Fibroblast of lung (primary cell): Measurements from ENCODE around the gene HIPK4. TPM values are rescaled to one million over a fixed set of nuclear protein-coding genes. Genes with fewer than 3 reads are reported as not detected.

Experiments used
- DNase-seq, 2 donors: peaks; one replicate each; pipeline versions ENCODE4 v3.0.0 to v3.0.0-alpha.2; 2010; ENCODE audit warnings: low read depth in 2 of 2
- H2AFZ ChIP-seq: 2 replicates; pipeline ENCODE4 v1.5.1; 2012; ENCODE audit warnings: low read length, control low read depth, inconsistent platforms
- H3K27ac ChIP-seq: 2 replicates; pipeline ENCODE4 v1.5.1; 2011; ENCODE audit warnings: low read length, control low read depth; ENCODE audit not compliant: insufficient read depth
- H3K27me3 ChIP-seq: 2 replicates; pipeline ENCODE4 v1.5.1; 2011; ENCODE audit warnings: mild to moderate bottlenecking, low read length; ENCODE audit not compliant: control insufficient read depth, insufficient read depth
- H3K36me3 ChIP-seq: 2 replicates; pipeline ENCODE4 v1.5.1; 2011; ENCODE audit warnings: low read length; ENCODE audit not compliant: control insufficient read depth, insufficient read depth
- H3K4me1 ChIP-seq: 2 replicates; pipeline ENCODE4 v1.5.1; 2011; ENCODE audit warnings: low read length; ENCODE audit not compliant: control insufficient read depth, insufficient read depth; ENCODE audit errors: extremely low read depth
- H3K4me2 ChIP-seq: 2 replicates; pipeline ENCODE4 v1.5.1; 2011; ENCODE audit warnings: low read length, control low read depth; ENCODE audit not compliant: insufficient read depth; ENCODE audit errors: extremely low read depth
- H3K4me3 ChIP-seq, 4 experiments: fragments of 200-600 bp in 1 of 4; sonication (generic) in 1 of 4; replicated peaks in 1 of 4; 2 replicates each; pipeline ENCODE4 v1.5.1; 2011 to 2016; ENCODE audit warnings: low read length in 4 of 4, low read depth in 3 of 4, mild to moderate bottlenecking in 3 of 4, control low read depth in 2 of 4, inconsistent platforms in 1 of 4, mixed read lengths in 1 of 4; ENCODE audit not compliant: insufficient read depth in 1 of 4; ENCODE audit errors: control extremely low read depth in 1 of 4
- H3K79me2 ChIP-seq: 2 replicates; pipeline ENCODE4 v1.5.1; 2012; ENCODE audit warnings: mild to moderate bottlenecking, low read length, inconsistent platforms; ENCODE audit not compliant: control insufficient read depth, insufficient read depth
- H3K9ac ChIP-seq: 2 replicates; pipeline ENCODE4 v1.5.1; 2011; ENCODE audit warnings: mild to moderate bottlenecking, low read length, control low read depth; ENCODE audit not compliant: insufficient read depth
- H3K9me3 ChIP-seq: 2 replicates; pipeline ENCODE4 v1.5.1; 2012; ENCODE audit warnings: low read depth, low read length; ENCODE audit not compliant: control insufficient read depth, insufficient read depth
- H4K20me1 ChIP-seq: 2 replicates; pipeline ENCODE4 v1.5.1; 2011; ENCODE audit warnings: low read length; ENCODE audit not compliant: control insufficient read depth, insufficient read depth; ENCODE audit errors: extremely low read depth
- CTCF ChIP-seq, 2 donors: IDR thresholded peaks in 1 of 2; conservative IDR thresholded peaks in 1 of 2; 1 replicate in 1 of 2; 2 replicates in 1 of 2; pipeline ENCODE4 v1.5.1; 2011 to 2012; ENCODE audit warnings: low read length in 2 of 2, control low read depth in 1 of 2, inconsistent platforms in 1 of 2, low read depth in 1 of 2, mild to moderate bottlenecking in 1 of 2
- EZH2 ChIP-seq: IDR thresholded peaks from 2 replicates; pipeline ENCODE4 v1.5.1; 2012; ENCODE audit warnings: low read length, control low read depth, mild to moderate bottlenecking; ENCODE audit errors: missing control alignments
- polyA plus RNA-seq, 2 donors: library from polyadenylated mRNA; depleted of rRNA in 1 of 2; stranded (reverse) in 1 of 2; unstranded in 1 of 2; fragments of >200 nt; gene quantifications; 2 replicates each; pipeline ENCODE4 v1.2.1, GENCODE V29; 2011 to 2012; ENCODE audit warnings: missing spikeins in 1 of 2
- total RNA-seq: library from RNA; depleted of rRNA; stranded (reverse); fragments of >200 nt; gene quantifications from 2 replicates; pipeline ENCODE4 v1.2.1, GENCODE V29; 2014

HIPK4 gene
- total and polyA plus RNA-seq, 2 donors (not counting 1 experiment from before 2014, with no cell fraction given): 0.05 to 0.17 TPM

- Histone ChIP-seq H3K9me3 (no peaks in the 10 kb centered on the region), H3K27me3 (no peaks in the 10 kb centered on the region), H3K36me3 (peaks cover 9% of the 10 kb centered on the region), H3K4me1 (no peaks in the 10 kb centered on the region), H3K4me2 (no peak overlapping the region), H3K79me2 (no peaks in the 10 kb centered on the region), H2AFZ (no peak overlapping the region), H3K27ac (no peak overlapping the region), H4K20me1 (no peaks in the 10 kb centered on the region), H3K4me3 (no peak overlapping the region), H3K9ac (no peak overlapping the region)
- TF ChIP-seq CTCF (conservative IDR thresholded peaks at IDR 0.05 in 1 of 2, IDR thresholded peaks at IDR 0.05 in 1 of 2; ENCODE audit: low read depth in 1 of 2, low read length in 2 of 2) (no peak), EZH2 (no peak)
- DNase-seq: no peak
Measured at GRCh38 chr19:40369797-40370196, 20.2 kb downstream of the HIPK4 start.

GRCh38 chr19:40367577-40368434 lies 22.2 kb downstream of the HIPK4 start:
- H2AFZ ChIP-seq: no peak overlapping the region
- H3K4me3 ChIP-seq: no peak overlapping the region
- H3K9me3 ChIP-seq: no peaks in the 10 kb centered on the region
- no peak overlapping the region for H3K4me2 ChIP-seq
- peaks cover 9% of the 10 kb centered on the region for H3K36me3 ChIP-seq
- no peak overlapping the region for H3K27ac ChIP-seq
- H4K20me1 ChIP-seq: no peaks in the 10 kb centered on the region
- H3K27me3 ChIP-seq: no peaks in the 10 kb centered on the region
- H3K79me2 ChIP-seq: no peaks in the 10 kb centered on the region
- H3K4me1 ChIP-seq: no peaks in the 10 kb centered on the region
- no peak overlapping the region for H3K9ac ChIP-seq
- no peak for DNase-seq
- TF ChIP-seq EZH2 (no peak), CTCF (conservative IDR thresholded peaks at IDR 0.05 in 1 of 2, IDR thresholded peaks at IDR 0.05 in 1 of 2; ENCODE audit: low read depth in 1 of 2, low read length in 2 of 2) (no peak)

- TF ChIP-seq CTCF (conservative IDR thresholded peaks at IDR 0.05 in 1 of 2, IDR thresholded peaks at IDR 0.05 in 1 of 2; ENCODE audit: low read depth in 1 of 2, low read length in 2 of 2) (no peak), EZH2 (no peak)
- Histone ChIP-seq H3K4me2 (no peak overlapping the region), H4K20me1 (no peaks in the 10 kb centered on the region), H3K36me3 (peaks cover 9% of the 10 kb centered on the region), H3K27ac (no peak overlapping the region), H3K9me3 (no peaks in the 10 kb centered on the region), H3K79me2 (no peaks in the 10 kb centered on the region), H3K27me3 (no peaks in the 10 kb centered on the region), H2AFZ (no peak overlapping the region), H3K4me1 (no peaks in the 10 kb centered on the region), H3K4me3 (no peak overlapping the region), H3K9ac (no peak overlapping the region)
- peak; percentile 22 to 71 for DNase-seq
Measured at GRCh38 chr19:40366697-40367561, 23.1 kb downstream of the HIPK4 start.
